Naive thymus-derived CD4-positive, alpha-beta T cell (primary cell): ENCODE measurements around the gene CA5A. TPM values are rescaled to one million over a fixed set of nuclear protein-coding genes. Genes with fewer than 3 reads are reported as not detected.
A peak's percentile ranks its signal among the peaks of the same experiment; 100 is the strongest.
"Not testable (repeated sequence)": the region's sequence is repeated elsewhere in the genome, so short reads cannot be mapped to it uniquely, and the experiment has no call there.

ENCODE experiments used
- ATAC-seq: fragments of 150-1000 bp; cut with Tn5 transposase; 2 replicates; pipeline ENCODE4 v1.10.0; 2021; ENCODE audit warnings: mild to moderate bottlenecking, moderate library complexity
- CTCF ChIA-PET: fragments of 350-600 bp; sonication (Branson Sonifier 250); formaldehyde crosslinking; loops from one replicate; lab custom pipeline; 2021; ENCODE audit warnings: antibody characterized with exemption; lab: Charles Lee
- POLR2A ChIA-PET: fragments of 350-600 bp; sonication (Branson Sonifier 250); formaldehyde crosslinking; loops from one replicate; lab custom pipeline; 2021; ENCODE audit warnings: antibody characterized with exemption, inconsistent platforms; lab: Charles Lee
- DNase-seq, 9 donors: peaks; one replicate each; pipeline versions ENCODE4 v3.0.0 to v3.0.0-alpha.2; 2020 to 2022; ENCODE audit warnings: mixed read lengths in 1 of 9
- H3K27ac ChIP-seq: one replicate; pipeline ENCODE4 v1.7.0; 2013; ENCODE audit warnings: mild to moderate bottlenecking, low read depth, low read length, moderate library complexity
- H3K27me3 ChIP-seq, 2 donors: one replicate each; pipeline ENCODE4 v1.7.0; 2013; ENCODE audit warnings: low read length in 2 of 2, mild to moderate bottlenecking in 2 of 2, moderate library complexity in 2 of 2; ENCODE audit not compliant: control insufficient read depth in 2 of 2, insufficient read depth in 2 of 2
- H3K36me3 ChIP-seq, 3 experiments: 1 replicate in 2 of 3; 2 replicates in 1 of 3; pipeline ENCODE4 v1.7.0; 2013; ENCODE audit warnings: low read length in 3 of 3, mild to moderate bottlenecking in 3 of 3, moderate library complexity in 1 of 3; ENCODE audit not compliant: insufficient read depth in 3 of 3, control insufficient read depth in 2 of 3
- H3K4me1 ChIP-seq, 2 donors: one replicate each; pipeline ENCODE4 v1.7.0; 2013; ENCODE audit warnings: low read length in 2 of 2, mild to moderate bottlenecking in 2 of 2, moderate library complexity in 1 of 2; ENCODE audit not compliant: control insufficient read depth in 2 of 2, insufficient read depth in 2 of 2
- H3K4me3 ChIP-seq: 2 replicates; pipeline ENCODE4 v1.7.0; 2013; ENCODE audit warnings: mild to moderate bottlenecking, low read length
- H3K9me3 ChIP-seq, 3 experiments: 1 replicate in 2 of 3; 2 replicates in 1 of 3; pipeline ENCODE4 v1.7.0; 2013; ENCODE audit warnings: low read length in 3 of 3; ENCODE audit not compliant: control insufficient read depth in 2 of 3
- H3K27ac Mint-ChIP-seq, 9 donors: one replicate each; pipeline ENCODE4 v1.8.0; 2020 to 2022; ENCODE audit warnings: mixed read lengths in 9 of 9, mild to moderate bottlenecking in 8 of 9, moderate library complexity in 5 of 9, inconsistent platforms in 2 of 9
- H3K27me3 Mint-ChIP-seq, 5 donors: one replicate each; pipeline ENCODE4 v1.8.0; 2021 to 2022; ENCODE audit warnings: mixed read lengths in 5 of 5, mild to moderate bottlenecking in 1 of 5
- H3K36me3 Mint-ChIP-seq, 5 donors: one replicate each; pipeline ENCODE4 v1.8.0; 2020 to 2022; ENCODE audit warnings: mixed read lengths in 5 of 5, mild to moderate bottlenecking in 3 of 5, inconsistent platforms in 1 of 5
- H3K4me1 Mint-ChIP-seq, 7 donors: one replicate each; pipeline ENCODE4 v1.8.0; 2020 to 2022; ENCODE audit warnings: mixed read lengths in 7 of 7, mild to moderate bottlenecking in 3 of 7, inconsistent platforms in 1 of 7
- H3K4me3 Mint-ChIP-seq, 10 donors: one replicate each; pipeline ENCODE4 v1.8.0; 2020 to 2022; ENCODE audit warnings: mild to moderate bottlenecking in 10 of 10, mixed read lengths in 10 of 10, moderate library complexity in 6 of 10, inconsistent platforms in 2 of 10
- H3K9me3 Mint-ChIP-seq, 11 donors: one replicate each; pipeline ENCODE4 v1.8.0; 2020 to 2022; ENCODE audit warnings: mixed read lengths in 11 of 11, mild to moderate bottlenecking in 4 of 11, inconsistent platforms in 1 of 11, moderate library complexity in 1 of 11
- intact Hi-C, 2 donors: fragments of 100-400 bp; cut with micrococcal nuclease; formaldehyde crosslinking; loops; one replicate each; pipeline ENCODE4 v1.15.1; 2023
- polyA plus RNA-seq, 2 donors: library from polyadenylated mRNA; unstranded; fragments of 300-500 nt; fragmentation: Illumina TruSeq; gene quantifications; one replicate each; pipeline ENCODE4 v1.2.3, GENCODE V29; 2021
- total RNA-seq, 6 experiments: library from RNA in 5 of 6; stranded (reverse) in 5 of 6; gene quantifications; 1 replicate in 5 of 6; 2 replicates in 1 of 6; pipeline ENCODE4 v1.2.3 and lab custom pipeline; 2021 to 2026

CA5A gene
- total and polyA plus RNA-seq, 7 experiments from 2014 or later: not detected

- H3K4me1 ChIP-seq, H3K36me3 ChIP-seq, H3K27ac ChIP-seq, H3K9me3 ChIP-seq, H3K36me3 Mint-ChIP-seq, H3K9me3 Mint-ChIP-seq, POLR2A ChIA-PET, H3K27me3 ChIP-seq, H3K4me3 ChIP-seq: not testable (repeated sequence)
- peak; percentile 52 to 91 (median 75) for DNase-seq
- CTCF ChIA-PET: interaction anchor here (0.7 to 3.9 kb wide), 5 partner anchors 38 to 130 kb away, joined by 3 to 27 read pairs (median 4); no protein-coding TSS in a partner anchor
- H3K27me3 Mint-ChIP-seq: peaks cover 0 to 17% (median 0%) of the 10 kb centered on the region in 5 donors
- peak overlapping the region in 3 of 9 donors; percentile 51 to 72 (median 52) for H3K27ac Mint-ChIP-seq
- intact Hi-C loops: loop anchor here (1.0 kb wide), 6 partner anchors 14 to 130 kb away; no protein-coding TSS in a partner anchor
- H3K4me3 Mint-ChIP-seq: peak overlapping the region in 3 of 10 donors; percentile 6 to 41 (median 38)
- peaks cover 5 to 20% (median 6%) of the 10 kb centered on the region in 7 donors for H3K4me1 Mint-ChIP-seq
- peak; percentile 95 for ATAC-seq
These were observed 27.0 kb downstream of the CA5A start for GRCh38 chr16:87909203-87909935.

GRCh38 chr16:87908101-87908500, 28.2 kb downstream of the CA5A start:
- H3K27me3 Mint-ChIP-seq, H3K9me3 ChIP-seq, H3K4me3 ChIP-seq, H3K4me3 Mint-ChIP-seq, POLR2A ChIA-PET, H3K27ac Mint-ChIP-seq, DNase-seq, H3K9me3 Mint-ChIP-seq, H3K36me3 Mint-ChIP-seq, H3K27ac ChIP-seq, H3K27me3 ChIP-seq, H3K4me1 ChIP-seq, H3K36me3 ChIP-seq, intact Hi-C loops, ATAC-seq: not testable (repeated sequence)
- CTCF ChIA-PET: interaction anchor here (0.7 to 3.9 kb wide), 8 partner anchors 12 to 153 kb away, joined by 3 to 27 read pairs (median 4); no protein-coding TSS in a partner anchor
- peaks cover 5 to 26% (median 6%) of the 10 kb centered on the region in 7 donors for H3K4me1 Mint-ChIP-seq

GRCh38 chr16:87905521-87905920, 30.8 kb downstream of the CA5A start:
- H3K36me3 ChIP-seq, H3K4me3 Mint-ChIP-seq, H3K27me3 Mint-ChIP-seq, H3K27me3 ChIP-seq, H3K9me3 Mint-ChIP-seq, ATAC-seq, DNase-seq, H3K9me3 ChIP-seq, H3K4me3 ChIP-seq, H3K4me1 ChIP-seq, H3K27ac ChIP-seq, H3K36me3 Mint-ChIP-seq, POLR2A ChIA-PET, intact Hi-C loops: not testable (repeated sequence)
- CTCF ChIA-PET: interaction anchor here (1.5 to 3.1 kb wide), 2 partner anchors 55 to 126 kb away, joined by 8 to 12 read pairs; no protein-coding TSS in a partner anchor
- Mint-ChIP-seq H3K27ac (peak overlapping the region in 1 of 9 donors; percentile 30), H3K4me1 (peaks cover 4 to 35% (median 5%) of the 10 kb centered on the region in 7 donors)

- H3K27me3 ChIP-seq, H3K36me3 ChIP-seq, H3K27ac Mint-ChIP-seq, H3K4me3 Mint-ChIP-seq, H3K27ac ChIP-seq, intact Hi-C loops, DNase-seq, H3K27me3 Mint-ChIP-seq, H3K9me3 ChIP-seq, ATAC-seq, H3K36me3 Mint-ChIP-seq, H3K4me1 ChIP-seq, POLR2A ChIA-PET, H3K9me3 Mint-ChIP-seq, H3K4me3 ChIP-seq: not testable (repeated sequence)
- H3K4me1 Mint-ChIP-seq: peaks cover 4 to 38% (median 5%) of the 10 kb centered on the region in 7 donors
- CTCF ChIA-PET: interaction anchor here (1.0 to 3.1 kb wide), 3 partner anchors 55 to 126 kb away, joined by 4 to 12 read pairs (median 8); no protein-coding TSS in a partner anchor
These were observed 31.4 kb downstream of the CA5A start for GRCh38 chr16:87904963-87905362.

GRCh38 chr16:87900489-87900888, 35.8 kb downstream of the CA5A start:
- H3K4me3 ChIP-seq, H3K36me3 ChIP-seq, H3K27me3 ChIP-seq, H3K36me3 Mint-ChIP-seq, H3K9me3 Mint-ChIP-seq, H3K27me3 Mint-ChIP-seq, DNase-seq, ATAC-seq, intact Hi-C loops, H3K27ac ChIP-seq, H3K4me3 Mint-ChIP-seq, POLR2A ChIA-PET, H3K9me3 ChIP-seq: not testable (repeated sequence)
- Mint-ChIP-seq H3K4me1 (peaks cover 21 to 53% (median 30%) of the 10 kb centered on the region in 7 donors), H3K27ac (peak overlapping the region in 1 of 9 donors; percentile 41)
- H3K4me1 ChIP-seq: peaks cover 30 to 34% of the 10 kb centered on the region in 2 donors
- CTCF ChIA-PET: interaction anchor here (0.7 to 1.8 kb wide), 2 partner anchors 25 to 121 kb away, joined by 3 to 7 read pairs; no protein-coding TSS in a partner anchor

- DNase-seq: peak in 7 of 9 donors; percentile 9 to 62 (median 24)
These were observed 38.5 kb downstream of the CA5A start for GRCh38 chr16:87897521-87898505.

More at GRCh38 chr16:87897521-87898505, 38.5 kb downstream of the CA5A start:
- peak; percentile 39 for ATAC-seq
- no peaks in the 10 kb centered on the region for H3K27me3 Mint-ChIP-seq
- H3K27ac Mint-ChIP-seq: peak overlapping the region; percentile 66 to 98 (median 89)
- Histone ChIP-seq H3K4me3 (no peak overlapping the region), H3K36me3 (no peaks in the 10 kb centered on the region), H3K4me1 (peaks cover 33 to 37% of the 10 kb centered on the region in 2 donors), H3K27ac (peak overlapping the region; percentile 28), H3K9me3 (no peaks in the 10 kb centered on the region), H3K27me3 (no peaks in the 10 kb centered on the region)
- ChIA-PET CTCF (interaction anchor here (0.6 to 1.9 kb wide), 4 partner anchors 23 to 119 kb away, joined by 4 to 5 read pairs (median 4); partner anchors contain the start of gene SLC7A5), POLR2A (interaction anchor here (0.7 to 1.1 kb wide), 3 partner anchors 30 to 61 kb away, joined by 3 read pairs; no protein-coding TSS in a partner anchor)
- peaks cover 21 to 57% (median 35%) of the 10 kb centered on the region in 7 donors for H3K4me1 Mint-ChIP-seq
- H3K36me3 Mint-ChIP-seq: peaks cover 0 to 1% (median 0%) of the 10 kb centered on the region in 5 donors
- no peaks in the 10 kb centered on the region for H3K9me3 Mint-ChIP-seq
- peak overlapping the region; percentile 71 to 84 (median 76) for H3K4me3 Mint-ChIP-seq
- intact Hi-C loops: loop anchor here in 1 of 2 donors (2.0 kb wide), 1 partner anchor 53 kb away; the partner anchor contains the start of gene BANP
